GM20000 (cell line): ENCODE data around the gene CAPN1.

Experiments
- DNase-seq: peaks from one replicate; pipeline ENCODE4 v3.0.0; 2012; ENCODE audit warnings: low spot score
- TF ChIP-seq, protein P1 (sequence below): IDR thresholded peaks from 2 replicates; pipeline ENCODE4 v1.5.1; 2012; ENCODE audit warnings: mild to moderate bottlenecking, control low read depth; ENCODE audit errors: extremely low read depth, missing control alignments

Gene CAPN1

DNA sequence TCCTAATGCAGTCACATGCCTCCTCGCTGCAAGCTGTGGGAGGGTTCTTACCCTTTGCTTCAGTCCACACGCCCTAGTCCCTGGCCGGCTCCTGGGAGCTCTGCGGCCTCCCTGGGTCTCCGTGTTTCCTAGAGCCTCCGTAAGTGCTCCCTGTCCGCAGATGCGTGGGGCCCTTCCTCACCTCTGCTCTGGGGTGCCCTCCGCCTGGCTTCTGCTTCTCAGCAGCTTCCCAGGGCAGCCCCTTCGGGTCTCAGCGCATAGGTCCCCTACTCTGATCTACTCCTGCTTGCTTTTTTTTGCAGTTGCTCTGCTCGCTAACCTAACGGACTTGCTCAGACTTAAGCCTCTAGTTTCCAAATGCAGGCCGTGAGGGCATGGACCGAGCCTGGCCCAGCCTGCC, 22.4 kb downstream of the CAPN1 start:
- no peak for DNase-seq
- TF ChIP-seq, protein P1, sequence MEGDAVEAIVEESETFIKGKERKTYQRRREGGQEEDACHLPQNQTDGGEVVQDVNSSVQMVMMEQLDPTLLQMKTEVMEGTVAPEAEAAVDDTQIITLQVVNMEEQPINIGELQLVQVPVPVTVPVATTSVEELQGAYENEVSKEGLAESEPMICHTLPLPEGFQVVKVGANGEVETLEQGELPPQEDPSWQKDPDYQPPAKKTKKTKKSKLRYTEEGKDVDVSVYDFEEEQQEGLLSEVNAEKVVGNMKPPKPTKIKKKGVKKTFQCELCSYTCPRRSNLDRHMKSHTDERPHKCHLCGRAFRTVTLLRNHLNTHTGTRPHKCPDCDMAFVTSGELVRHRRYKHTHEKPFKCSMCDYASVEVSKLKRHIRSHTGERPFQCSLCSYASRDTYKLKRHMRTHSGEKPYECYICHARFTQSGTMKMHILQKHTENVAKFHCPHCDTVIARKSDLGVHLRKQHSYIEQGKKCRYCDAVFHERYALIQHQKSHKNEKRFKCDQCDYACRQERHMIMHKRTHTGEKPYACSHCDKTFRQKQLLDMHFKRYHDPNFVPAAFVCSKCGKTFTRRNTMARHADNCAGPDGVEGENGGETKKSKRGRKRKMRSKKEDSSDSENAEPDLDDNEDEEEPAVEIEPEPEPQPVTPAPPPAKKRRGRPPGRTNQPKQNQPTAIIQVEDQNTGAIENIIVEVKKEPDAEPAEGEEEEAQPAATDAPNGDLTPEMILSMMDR: no peak

DNA sequence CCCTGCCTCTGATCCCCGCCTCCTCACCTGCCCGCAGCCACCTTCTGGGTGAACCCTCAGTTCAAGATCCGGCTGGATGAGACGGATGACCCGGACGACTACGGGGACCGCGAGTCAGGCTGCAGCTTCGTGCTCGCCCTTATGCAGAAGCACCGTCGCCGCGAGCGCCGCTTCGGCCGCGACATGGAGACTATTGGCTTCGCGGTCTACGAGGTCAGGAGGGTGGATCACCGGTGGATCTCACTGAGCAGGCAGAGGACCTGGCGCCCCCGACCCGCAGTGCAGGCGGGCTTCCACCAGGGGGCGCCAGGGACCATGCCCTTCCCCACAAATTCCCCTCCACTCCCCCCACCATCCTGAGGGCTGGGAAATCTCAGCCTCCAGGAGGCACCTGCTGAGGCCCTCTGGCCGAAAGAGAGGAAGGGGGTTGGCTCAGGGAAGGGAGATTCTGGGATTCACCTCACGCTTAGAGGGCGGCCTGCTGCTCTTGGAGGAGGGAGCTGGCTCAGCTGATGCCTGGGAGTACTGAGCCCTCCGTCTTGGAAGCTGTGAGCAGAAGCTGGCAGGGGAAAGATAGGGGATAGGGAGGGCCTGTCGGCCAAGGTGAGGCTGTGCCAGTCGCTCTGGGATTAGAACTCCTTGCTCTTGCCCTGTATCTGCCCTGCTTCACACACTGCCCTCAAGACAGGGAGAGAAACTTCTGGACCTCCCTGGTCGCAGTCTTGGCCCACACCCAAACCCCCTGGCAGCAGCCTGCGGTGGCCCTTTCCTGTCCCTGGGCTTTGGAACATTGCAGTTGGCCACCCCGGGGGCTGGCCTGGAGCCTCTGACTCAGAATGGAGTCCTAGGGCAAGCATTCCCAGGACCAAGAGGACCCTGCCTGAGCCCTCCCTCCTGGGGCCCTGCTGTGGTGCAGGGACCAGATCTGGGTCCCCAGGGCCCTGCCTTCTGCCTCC, 23.2 kb downstream of the CAPN1 start:
- DNase-seq: peak; percentile 82
- TF ChIP-seq, protein P1: peak; percentile 84

DNA sequence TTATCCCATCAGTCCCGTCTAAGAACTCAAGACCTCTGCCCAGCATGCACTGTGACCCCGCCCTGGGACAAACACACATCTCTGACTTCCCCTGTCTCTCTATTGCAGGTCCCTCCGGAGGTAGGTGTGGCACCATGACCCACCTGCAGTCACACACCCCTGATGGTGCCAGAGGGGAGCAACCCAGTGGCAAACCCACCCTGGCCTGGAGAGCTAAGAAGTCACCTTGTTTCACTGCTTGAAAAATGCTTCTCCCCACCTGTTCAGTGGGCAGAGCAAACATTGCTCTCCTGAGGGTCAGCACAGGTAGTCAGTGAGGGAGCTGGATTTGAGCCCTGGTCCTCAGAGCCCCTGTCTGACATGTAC, 23.9 kb downstream of the CAPN1 start:
- TF ChIP-seq, protein P1: no peak
- no peak for DNase-seq

DNA sequence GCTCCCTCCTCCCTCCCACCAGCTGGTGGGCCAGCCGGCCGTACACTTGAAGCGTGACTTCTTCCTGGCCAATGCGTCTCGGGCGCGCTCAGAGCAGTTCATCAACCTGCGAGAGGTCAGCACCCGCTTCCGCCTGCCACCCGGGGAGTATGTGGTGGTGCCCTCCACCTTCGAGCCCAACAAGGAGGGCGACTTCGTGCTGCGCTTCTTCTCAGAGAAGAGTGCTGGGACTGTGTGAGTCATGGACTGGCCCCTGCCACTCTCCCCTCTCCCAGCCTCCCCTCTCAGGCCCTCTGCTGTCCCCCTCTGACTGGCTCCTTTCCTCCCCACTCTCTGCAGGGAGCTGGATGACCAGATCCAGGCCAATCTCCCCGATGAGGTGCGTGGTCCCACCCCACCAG, 24.7 kb downstream of the CAPN1 start:
- no peak for DNase-seq

DNA sequence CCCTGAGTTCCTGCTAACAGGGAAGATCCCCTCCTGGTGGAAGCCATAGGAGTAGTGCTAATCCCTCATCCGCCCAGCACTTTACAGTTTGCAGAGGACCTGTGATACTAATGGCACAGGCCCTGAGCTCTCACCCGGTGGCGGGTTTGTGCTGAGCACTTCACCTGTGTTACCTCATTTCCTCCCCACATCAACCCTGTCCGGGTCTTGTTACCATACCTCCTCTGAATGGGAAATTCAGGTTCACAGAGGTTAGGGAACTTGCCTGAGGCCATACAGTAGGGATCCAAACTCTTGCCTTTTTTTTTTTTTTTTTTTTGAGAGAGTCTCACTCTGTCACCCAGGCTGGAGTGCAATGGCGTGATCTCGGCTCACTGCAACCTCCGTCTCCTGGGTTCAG, 25.2 kb downstream of the CAPN1 start:
- no peak for DNase-seq
- TF ChIP-seq, protein P1: no peak

More for the DNA sequence above, 24.7 kb downstream of the CAPN1 start:
- TF ChIP-seq, protein P1: no peak

DNA sequence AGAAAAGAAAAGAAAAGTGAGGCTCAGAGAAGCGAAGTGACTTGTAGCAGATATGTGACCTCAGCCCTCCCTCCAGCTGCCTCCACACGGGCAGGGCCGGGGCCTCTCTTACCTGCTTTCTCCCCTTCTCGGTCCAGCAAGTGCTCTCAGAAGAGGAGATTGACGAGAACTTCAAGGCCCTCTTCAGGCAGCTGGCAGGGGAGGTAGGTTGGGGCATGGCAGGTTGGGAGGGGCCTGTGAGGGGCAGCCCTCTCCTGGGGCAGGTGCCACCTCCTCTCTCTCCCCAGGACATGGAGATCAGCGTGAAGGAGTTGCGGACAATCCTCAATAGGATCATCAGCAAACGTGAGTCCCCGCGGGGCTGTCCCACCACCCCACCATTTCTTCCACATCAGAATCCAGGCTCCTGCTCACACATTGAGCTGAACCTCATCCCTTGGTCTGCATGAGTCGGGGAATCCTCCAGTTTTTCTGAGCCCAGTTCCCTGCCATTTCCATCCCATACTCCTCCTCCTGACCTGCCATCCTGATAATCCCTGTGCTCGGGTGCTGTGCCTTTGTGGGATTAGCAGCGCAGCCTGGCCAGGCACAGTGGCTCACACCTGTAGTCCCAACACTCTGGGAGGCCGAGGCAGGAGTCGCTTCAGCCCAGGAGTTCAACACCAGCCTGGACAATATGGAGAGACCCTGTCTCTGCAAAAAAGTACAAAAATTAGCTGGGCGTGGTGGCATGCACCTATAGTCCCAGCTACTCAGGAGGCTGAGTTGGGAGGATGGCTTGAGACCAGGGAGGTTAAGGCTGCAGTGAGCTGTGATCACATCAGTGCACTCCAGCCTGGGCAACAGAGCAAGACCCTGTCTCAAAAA, 26.4 kb downstream of the CAPN1 start:
- TF ChIP-seq, protein P1: no peak
- DNase-seq: no peak
